CD4-positive, alpha-beta memory T cell (primary cell): Measurements from ENCODE around the gene SFT2D1. TPM values are rescaled to one million over a fixed set of nuclear protein-coding genes. Genes with fewer than 3 reads are reported as not detected.

Experiments used
- CTCF ChIA-PET: fragments of 350-600 bp; sonication (Branson Sonifier 250); formaldehyde crosslinking; loops from one replicate; lab custom pipeline; 2021; ENCODE audit warnings: inconsistent platforms; ENCODE audit not compliant: partially characterized antibody; lab: Charles Lee
- POLR2A ChIA-PET: fragments of 350-600 bp; sonication (Branson Sonifier 250); formaldehyde crosslinking; loops from one replicate; lab custom pipeline; 2021; ENCODE audit not compliant: partially characterized antibody; lab: Charles Lee
- DNase-seq, 5 donors: peaks; one replicate each; pipeline versions ENCODE4 v3.0.0 to v3.0.0-alpha.2; 2020 to 2022; ENCODE audit warnings: mixed read lengths in 1 of 5
- H3K27ac ChIP-seq: one replicate; pipeline ENCODE4 v1.7.0; 2013; ENCODE audit warnings: low read depth, low read length
- H3K27me3 ChIP-seq: 2 replicates; pipeline ENCODE4 v1.7.0; 2013; ENCODE audit warnings: mild to moderate bottlenecking, low read length, moderate library complexity; ENCODE audit not compliant: insufficient read depth
- H3K36me3 ChIP-seq: 2 replicates; pipeline ENCODE4 v1.7.0; 2013; ENCODE audit warnings: mild to moderate bottlenecking, low read length, moderate library complexity; ENCODE audit not compliant: insufficient read depth
- H3K4me1 ChIP-seq: 2 replicates; pipeline ENCODE4 v1.7.0; 2013; ENCODE audit warnings: mild to moderate bottlenecking, low read length, moderate library complexity; ENCODE audit not compliant: insufficient read depth
- H3K4me3 ChIP-seq, 2 donors: one replicate each; pipeline ENCODE4 v1.7.0; 2013; ENCODE audit warnings: low read length in 2 of 2, mild to moderate bottlenecking in 1 of 2
- H3K9me3 ChIP-seq, 2 donors: one replicate each; pipeline ENCODE4 v1.7.0; 2013; ENCODE audit warnings: low read length in 2 of 2, control low read depth in 1 of 2; ENCODE audit not compliant: control insufficient read depth in 1 of 2
- H3K27ac Mint-ChIP-seq, 7 donors: one replicate each; pipeline ENCODE4 v1.8.0; 2020 to 2021; ENCODE audit warnings: mixed read lengths in 7 of 7, mild to moderate bottlenecking in 6 of 7, inconsistent platforms in 3 of 7, moderate library complexity in 3 of 7
- H3K27me3 Mint-ChIP-seq, 2 donors: one replicate each; pipeline ENCODE4 v1.8.0; 2020 to 2021; ENCODE audit warnings: mixed read lengths in 2 of 2
- H3K36me3 Mint-ChIP-seq, 2 donors: one replicate each; pipeline ENCODE4 v1.8.0; 2020 to 2021; ENCODE audit warnings: mixed read lengths in 2 of 2, inconsistent platforms in 1 of 2, mild to moderate bottlenecking in 1 of 2
- H3K4me1 Mint-ChIP-seq, 4 donors: one replicate each; pipeline ENCODE4 v1.8.0; 2020 to 2021; ENCODE audit warnings: mixed read lengths in 4 of 4, mild to moderate bottlenecking in 1 of 4
- H3K4me3 Mint-ChIP-seq, 8 donors: one replicate each; pipeline ENCODE4 v1.8.0; 2020 to 2021; ENCODE audit warnings: mixed read lengths in 8 of 8, mild to moderate bottlenecking in 7 of 8, moderate library complexity in 6 of 8, inconsistent platforms in 3 of 8
- H3K9me3 Mint-ChIP-seq, 8 donors: one replicate each; pipeline ENCODE4 v1.8.0; 2020 to 2021; ENCODE audit warnings: mixed read lengths in 8 of 8, mild to moderate bottlenecking in 5 of 8, inconsistent platforms in 3 of 8, moderate library complexity in 1 of 8
- intact Hi-C: fragments of 100-400 bp; cut with micrococcal nuclease; formaldehyde crosslinking; loops from one replicate; pipeline ENCODE4 v1.15.1; 2023
- polyA plus RNA-seq, 2 donors: library from polyadenylated mRNA; unstranded; fragments of 300-500 nt; fragmentation: Illumina TruSeq; gene quantifications; one replicate each; pipeline ENCODE4 v1.2.3, GENCODE V29; 2021
- total RNA-seq, 2 experiments: library from RNA; stranded (reverse); gene quantifications; one replicate each; pipeline ENCODE4 v1.2.3, GENCODE V29; 2021

Gene SFT2D1
- total and polyA plus RNA-seq, 4 experiments from 2014 or later: 37.3 to 70.3 (median 38.9) TPM

- Histone ChIP-seq H3K27me3 (peaks cover 2% of the 10 kb centered on the region), H3K27ac (no peak overlapping the region), H3K4me3 (no peak overlapping the region), H3K36me3 (no peaks in the 10 kb centered on the region), H3K9me3 (no peaks in the 10 kb centered on the region), H3K4me1 (no peaks in the 10 kb centered on the region)
- no peak overlapping the region for H3K27ac Mint-ChIP-seq
- peaks cover 0 to 5% of the 10 kb centered on the region in 2 donors for H3K36me3 Mint-ChIP-seq
- ChIA-PET POLR2A (interaction anchor here (1.4 kb wide), 1 partner anchor 101 kb away, joined by 3 read pairs; no protein-coding TSS in a partner anchor), CTCF (interaction anchor here (1.1 to 7.5 kb wide), 10 partner anchors 8 to 198 kb away, joined by 3 to 104 read pairs (median 7); no protein-coding TSS in a partner anchor)
- no peaks in the 10 kb centered on the region for H3K9me3 Mint-ChIP-seq
- intact Hi-C loops: no loop called here
- peaks cover 0 to 6% (median 0%) of the 10 kb centered on the region in 4 donors for H3K4me1 Mint-ChIP-seq
- no peak for DNase-seq
- peaks cover 0 to 6% of the 10 kb centered on the region in 2 donors for H3K27me3 Mint-ChIP-seq
- H3K4me3 Mint-ChIP-seq: no peak overlapping the region
These were observed 27.9 kb downstream of the SFT2D1 start for GRCh38 chr6:166314454-166314853.

- intact Hi-C loops: loop anchor here (1.0 kb wide), 3 partner anchors 69 to 199 kb away; partner anchors contain the start of gene MPC1
- peaks cover 6% of the 10 kb centered on the region for H3K27me3 ChIP-seq
- no peaks in the 10 kb centered on the region for H3K36me3 ChIP-seq
- POLR2A ChIA-PET: interaction anchor here (0.7 to 1.5 kb wide), 4 partner anchors 60 to 102 kb away, joined by 3 to 5 read pairs (median 3); no protein-coding TSS in a partner anchor
- H3K27ac ChIP-seq: no peak overlapping the region
- no peaks in the 10 kb centered on the region for H3K9me3 ChIP-seq
- H3K27ac Mint-ChIP-seq: no peak overlapping the region
- CTCF ChIA-PET: interaction anchor here (0.6 to 7.5 kb wide), 27 partner anchors 9 to 199 kb away, joined by 3 to 104 read pairs (median 4); no protein-coding TSS in a partner anchor
- peaks cover 3% of the 10 kb centered on the region for H3K4me1 ChIP-seq
- peak in 4 of 5 donors; percentile 8 to 55 (median 32) for DNase-seq
- H3K4me3 ChIP-seq: no peak overlapping the region
- no peaks in the 10 kb centered on the region for H3K9me3 Mint-ChIP-seq
- H3K27me3 Mint-ChIP-seq: peaks cover 7 to 15% of the 10 kb centered on the region in 2 donors
- H3K4me3 Mint-ChIP-seq: no peak overlapping the region
- H3K4me1 Mint-ChIP-seq: peaks cover 0 to 6% (median 2%) of the 10 kb centered on the region in 4 donors
- peaks cover 0 to under 1% of the 10 kb centered on the region in 2 donors for H3K36me3 Mint-ChIP-seq
These were observed 28.9 kb downstream of the SFT2D1 start for GRCh38 chr6:166313255-166314070.

DNA sequence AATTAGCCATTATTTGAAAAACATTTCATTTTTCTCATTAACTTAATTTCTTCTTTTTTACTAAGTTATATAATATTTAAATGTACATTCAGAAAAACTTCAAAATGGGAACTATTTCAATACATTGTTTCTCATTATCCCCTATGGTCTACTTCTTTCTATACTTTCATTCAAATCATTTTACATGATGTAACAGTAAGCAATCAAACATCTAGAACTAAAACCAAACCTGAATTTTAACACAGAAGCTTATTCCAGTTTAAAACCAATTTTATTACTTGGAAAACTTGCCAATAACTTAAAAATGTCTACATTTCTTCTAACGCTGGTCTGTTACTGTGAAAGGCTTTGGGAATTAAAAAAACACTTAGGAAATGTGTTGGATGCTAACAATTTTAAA is 29.5 kb downstream of the SFT2D1 start:
- Histone ChIP-seq H3K27ac (no peak overlapping the region), H3K4me1 (peaks cover 5% of the 10 kb centered on the region), H3K4me3 (no peak overlapping the region), H3K27me3 (peaks cover 6% of the 10 kb centered on the region), H3K9me3 (no peaks in the 10 kb centered on the region), H3K36me3 (no peaks in the 10 kb centered on the region)
- intact Hi-C loops: loop anchor here (1.0 kb wide), 3 partner anchors 69 to 199 kb away; partner anchors contain the start of gene MPC1
- Mint-ChIP-seq H3K4me1 (peaks cover 0 to 6% (median 2%) of the 10 kb centered on the region in 4 donors), H3K27me3 (peaks cover 7 to 15% of the 10 kb centered on the region in 2 donors), H3K4me3 (no peak overlapping the region), H3K36me3 (no peaks in the 10 kb centered on the region), H3K27ac (no peak overlapping the region), H3K9me3 (no peaks in the 10 kb centered on the region)
- ChIA-PET POLR2A (interaction anchor here (1.2 to 1.5 kb wide), 3 partner anchors 71 to 102 kb away, joined by 3 to 5 read pairs (median 3); no protein-coding TSS in a partner anchor), CTCF (interaction anchor here (0.9 to 7.5 kb wide), 21 partner anchors 8 to 200 kb away, joined by 3 to 104 read pairs (median 4); no protein-coding TSS in a partner anchor)
- DNase-seq: no peak

GRCh38 chr6:166310634-166311033 is 31.7 kb downstream of the SFT2D1 start:
- no peaks in the 10 kb centered on the region for H3K9me3 Mint-ChIP-seq
- Histone ChIP-seq H3K27ac (no peak overlapping the region), H3K36me3 (no peaks in the 10 kb centered on the region), H3K4me3 (no peak overlapping the region), H3K9me3 (no peaks in the 10 kb centered on the region), H3K27me3 (peaks cover 12% of the 10 kb centered on the region), H3K4me1 (peaks cover 5% of the 10 kb centered on the region)
- peaks cover 12 to 21% of the 10 kb centered on the region in 2 donors for H3K27me3 Mint-ChIP-seq
- H3K36me3 Mint-ChIP-seq: no peaks in the 10 kb centered on the region
- intact Hi-C loops: no loop called here
- H3K4me1 Mint-ChIP-seq: peaks cover 0 to 6% (median 2%) of the 10 kb centered on the region in 4 donors
- CTCF ChIA-PET: interaction anchor here (1.1 to 7.5 kb wide), 9 partner anchors 9 to 89 kb away, joined by 3 to 104 read pairs (median 4); no protein-coding TSS in a partner anchor
- POLR2A ChIA-PET: no interaction called here
- DNase-seq: no peak
- H3K27ac Mint-ChIP-seq: no peak overlapping the region
- no peak overlapping the region for H3K4me3 Mint-ChIP-seq

GRCh38 chr6:166309977-166310376 is 32.4 kb downstream of the SFT2D1 start:
- ChIA-PET POLR2A (no interaction called here), CTCF (interaction anchor here (1.1 to 7.5 kb wide), 6 partner anchors 10 to 90 kb away, joined by 3 to 104 read pairs (median 5); no protein-coding TSS in a partner anchor)
- Histone ChIP-seq H3K27me3 (peaks cover 12% of the 10 kb centered on the region), H3K27ac (no peak overlapping the region), H3K4me3 (no peak overlapping the region), H3K36me3 (no peaks in the 10 kb centered on the region), H3K4me1 (peaks cover 5% of the 10 kb centered on the region), H3K9me3 (no peaks in the 10 kb centered on the region)
- DNase-seq: no peak
- Mint-ChIP-seq H3K9me3 (no peaks in the 10 kb centered on the region), H3K4me3 (no peak overlapping the region), H3K27me3 (peaks cover 15 to 24% of the 10 kb centered on the region in 2 donors), H3K27ac (no peak overlapping the region), H3K36me3 (no peaks in the 10 kb centered on the region), H3K4me1 (peaks cover 0 to 6% (median 2%) of the 10 kb centered on the region in 4 donors)
- intact Hi-C loops: no loop called here

DNA sequence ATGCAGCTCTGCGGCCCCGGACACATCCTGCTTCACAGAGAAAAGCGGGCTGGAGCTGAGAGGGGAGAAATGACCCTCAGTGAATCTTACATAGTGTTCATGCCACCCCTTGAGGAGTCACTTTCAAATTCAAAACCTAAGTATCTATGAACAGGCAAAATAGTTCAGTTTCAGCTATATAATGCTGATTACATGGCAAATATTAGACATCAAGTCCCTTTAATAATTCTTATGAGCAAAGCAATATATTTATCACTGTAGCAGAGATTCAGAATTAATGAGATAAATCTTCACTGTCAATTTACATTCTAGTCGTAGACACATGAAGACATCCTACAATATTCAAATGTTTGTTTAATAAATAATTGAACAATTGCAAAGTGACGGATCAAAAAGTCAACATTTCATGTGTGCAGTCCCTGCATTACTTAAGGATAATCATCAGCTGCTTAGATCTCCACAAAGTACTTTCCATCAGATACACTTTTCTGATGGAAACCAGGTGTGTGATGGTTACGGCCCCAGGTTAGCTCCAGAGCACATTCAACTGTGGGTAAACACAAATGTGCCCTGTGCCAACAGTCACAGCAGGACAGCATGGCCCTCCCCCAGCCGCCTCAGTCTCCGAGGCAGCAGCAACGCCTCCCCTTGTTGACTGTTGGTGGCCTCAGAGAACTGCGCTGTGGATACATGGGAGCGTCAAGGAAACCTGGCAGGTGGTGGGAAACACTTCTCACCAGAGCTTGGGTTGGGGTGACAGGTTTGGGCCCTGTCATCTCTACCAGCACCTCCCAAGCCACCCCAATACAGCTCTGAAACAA is 33.4 kb downstream of the SFT2D1 start:
- no peak overlapping the region for H3K4me3 ChIP-seq
- peak overlapping the region in 5 of 8 donors; percentile 8 to 53 (median 36) for H3K4me3 Mint-ChIP-seq

More for the DNA sequence above, 33.4 kb downstream of the SFT2D1 start:
- H3K36me3 ChIP-seq: no peaks in the 10 kb centered on the region
- ChIA-PET CTCF (interaction anchor here (1.2 to 7.5 kb wide), 4 partner anchors 11 to 91 kb away, joined by 3 to 104 read pairs (median 4); no protein-coding TSS in a partner anchor), POLR2A (no interaction called here)
- peaks cover 0 to 6% (median 2%) of the 10 kb centered on the region in 4 donors for H3K4me1 Mint-ChIP-seq
- H3K27me3 Mint-ChIP-seq: peaks cover 20 to 24% of the 10 kb centered on the region in 2 donors
- H3K9me3 ChIP-seq: no peaks in the 10 kb centered on the region
- DNase-seq: no peak
- no peaks in the 10 kb centered on the region for H3K9me3 Mint-ChIP-seq
- H3K27me3 ChIP-seq: peaks cover 12% of the 10 kb centered on the region
- peaks cover 5% of the 10 kb centered on the region for H3K4me1 ChIP-seq
- H3K36me3 Mint-ChIP-seq: no peaks in the 10 kb centered on the region
- H3K27ac ChIP-seq: no peak overlapping the region
- intact Hi-C loops: no loop called here
- H3K27ac Mint-ChIP-seq: no peak overlapping the region
